LNCAP (cell line): ENCODE data around the gene GLDN.

ENCODE experiments used
- CTCF ChIP-seq: fragments of 450-650 bp; IDR thresholded peaks from 2 replicates; pipeline ENCODE4 v1.5.1; 2017; ENCODE audit warnings: mild to moderate bottlenecking

The GLDN gene

GRCh38 chr15:51405693-51406523, 64.5 kb downstream of the GLDN start:
- no peak for TF ChIP-seq CTCF

DNA sequence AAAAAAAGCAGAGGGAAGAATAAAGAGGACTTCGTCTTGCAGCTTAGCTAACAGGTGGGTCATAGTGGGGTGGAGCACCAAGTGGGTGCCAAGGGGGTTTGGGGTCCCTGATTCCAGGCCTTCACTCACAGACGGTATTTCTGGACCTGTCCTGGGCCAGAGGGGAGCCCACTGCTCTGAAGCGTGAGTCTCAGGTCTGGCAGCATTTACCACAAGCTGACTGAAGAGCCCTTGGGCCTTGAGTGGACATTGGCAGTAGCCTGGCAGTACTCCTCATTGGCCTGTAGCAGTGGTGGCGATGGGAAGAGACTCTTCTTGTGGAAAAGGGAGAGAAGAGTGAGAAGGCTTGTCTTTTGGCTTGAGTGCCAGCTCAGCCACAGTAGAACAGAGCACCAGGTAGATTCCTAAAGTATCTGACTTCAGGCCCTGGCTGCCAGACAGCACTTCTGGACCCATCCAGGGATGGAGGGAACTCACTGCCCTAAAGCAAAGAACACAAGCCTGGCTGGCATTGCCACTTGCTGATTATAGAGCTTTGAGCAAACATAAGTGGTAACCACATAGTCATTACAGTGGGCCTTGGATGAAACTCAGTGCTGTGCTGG, 72.9 kb downstream of the GLDN start:
- no peak for TF ChIP-seq CTCF

DNA sequence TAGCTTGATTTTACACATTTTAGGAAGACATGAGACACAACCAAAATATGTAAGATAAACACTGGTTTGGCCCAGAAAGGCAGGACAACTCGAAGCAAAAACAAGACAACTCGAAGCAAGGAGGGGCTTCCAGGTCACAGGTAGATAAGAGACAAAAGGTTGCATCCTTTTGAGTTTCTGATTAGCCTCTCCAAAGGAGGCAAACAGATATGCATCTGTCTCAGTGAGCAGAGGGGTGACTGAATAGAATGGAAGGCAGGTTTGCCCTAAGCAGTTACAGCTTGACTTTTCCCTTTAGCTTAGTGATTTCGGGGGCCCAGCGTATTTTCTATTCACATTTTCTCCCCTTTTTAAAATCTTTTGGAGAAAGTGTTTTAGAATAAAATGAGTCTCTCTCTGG, 74.7 kb downstream of the GLDN start:
- TF ChIP-seq CTCF, result no peak

GRCh38 chr15:51424780-51425179, 83.3 kb downstream of the GLDN start:
- no peak for TF ChIP-seq CTCF

DNA sequence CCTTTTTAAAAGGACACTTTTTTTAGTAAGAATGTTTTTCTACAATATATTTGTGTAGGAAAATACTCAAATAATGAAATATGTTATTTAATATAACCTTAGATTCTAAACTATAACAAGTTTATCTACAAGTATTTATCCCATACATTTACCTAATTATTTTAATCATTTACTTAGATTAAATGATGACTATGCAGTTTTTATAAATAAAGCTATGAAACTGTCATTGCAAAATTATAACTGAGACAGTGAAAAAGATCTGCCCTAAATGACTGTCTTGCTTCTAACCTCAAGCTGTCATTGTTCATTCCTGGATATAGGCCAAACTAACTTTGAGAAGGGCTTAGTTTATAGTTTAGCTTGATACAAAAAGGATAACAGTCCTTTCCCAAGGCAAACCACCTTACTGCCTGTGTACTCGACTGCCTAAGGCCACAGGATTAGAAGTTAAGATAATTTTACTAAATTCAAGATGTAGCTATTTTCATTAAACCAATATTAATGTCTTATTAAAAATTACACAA, 84.1 kb downstream of the GLDN start:
- TF ChIP-seq CTCF, result no peak

DNA sequence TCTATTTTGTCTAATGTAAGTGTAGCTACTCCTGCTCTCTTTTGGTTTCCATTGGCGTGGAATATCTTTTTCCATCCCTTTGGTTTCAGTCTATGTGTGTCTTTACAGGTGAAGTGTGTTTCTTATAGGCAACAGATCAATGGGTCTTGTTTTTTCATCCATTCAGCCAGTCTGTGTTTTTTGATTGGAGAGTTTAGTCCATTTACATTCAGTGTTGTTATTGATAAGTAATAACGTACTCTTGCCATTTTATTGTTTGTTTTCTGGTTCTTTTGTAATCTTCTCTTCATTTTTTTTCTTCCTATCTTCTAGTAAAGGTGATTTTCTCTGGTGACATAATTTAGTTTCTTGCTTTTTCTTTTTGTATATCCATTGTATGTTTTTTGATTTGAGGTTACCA, 97.1 kb downstream of the GLDN start:
- no peak for TF ChIP-seq CTCF

DNA sequence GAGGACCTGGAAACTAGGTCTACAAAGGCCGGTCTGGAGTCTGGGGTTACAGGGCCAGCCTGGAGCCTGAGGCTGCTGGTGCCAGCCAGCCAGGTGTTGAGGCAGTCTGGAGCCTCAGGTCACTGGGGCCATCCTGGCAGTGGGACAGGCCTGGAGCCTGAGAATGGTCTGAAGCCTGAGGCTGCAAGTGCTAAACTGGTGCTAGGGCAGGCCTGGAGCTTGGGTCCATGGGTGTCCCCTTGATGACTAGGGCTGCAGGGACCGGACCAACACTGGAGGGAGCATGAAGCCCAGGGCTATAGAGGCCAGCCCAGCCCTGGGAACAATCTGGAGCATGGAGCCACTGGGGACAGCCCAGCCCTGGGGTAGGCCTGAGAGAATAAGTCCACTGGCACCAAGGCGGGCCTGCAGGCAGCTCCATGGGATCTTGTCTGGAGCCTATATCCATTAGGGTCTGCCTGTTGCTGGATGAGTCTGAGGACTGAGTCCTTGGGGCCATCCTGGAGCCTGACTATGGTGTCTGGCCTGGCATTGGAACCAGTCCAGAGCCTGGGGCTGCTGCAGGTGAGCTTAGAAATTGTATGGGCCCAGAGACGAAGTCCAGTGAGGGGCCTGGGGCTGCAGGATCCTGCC, 101.9 kb downstream of the GLDN start:
- no peak for TF ChIP-seq CTCF
